T-helper 22 cell (primary cell): ENCODE results near the gene GDF10.

Source experiments
- DNase-seq: peaks from one replicate; pipeline ENCODE4 v3.0.0-alpha.2; 2020; ENCODE audit warnings: low read depth

The GDF10 gene

DNA sequence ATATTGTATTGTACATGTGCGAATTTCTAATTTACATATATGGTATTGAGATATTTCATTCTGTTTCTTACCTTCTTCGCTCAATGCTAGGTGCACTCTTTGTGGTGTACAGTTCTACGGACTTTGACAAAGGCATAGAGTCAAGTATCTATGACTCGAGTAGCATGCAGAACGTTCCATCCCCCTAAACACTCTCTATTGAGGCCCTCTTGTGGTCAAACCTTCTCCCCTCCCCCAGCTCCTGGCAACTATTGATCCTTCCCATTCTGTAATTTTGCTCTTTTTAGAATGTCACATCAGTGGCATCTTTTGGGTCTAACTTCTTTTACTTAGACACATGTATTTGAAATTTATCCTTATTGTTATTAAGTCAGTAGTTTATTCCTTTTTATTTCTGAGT lies 30.7 kb upstream of the GDF10 start:
- no peak for DNase-seq

DNA sequence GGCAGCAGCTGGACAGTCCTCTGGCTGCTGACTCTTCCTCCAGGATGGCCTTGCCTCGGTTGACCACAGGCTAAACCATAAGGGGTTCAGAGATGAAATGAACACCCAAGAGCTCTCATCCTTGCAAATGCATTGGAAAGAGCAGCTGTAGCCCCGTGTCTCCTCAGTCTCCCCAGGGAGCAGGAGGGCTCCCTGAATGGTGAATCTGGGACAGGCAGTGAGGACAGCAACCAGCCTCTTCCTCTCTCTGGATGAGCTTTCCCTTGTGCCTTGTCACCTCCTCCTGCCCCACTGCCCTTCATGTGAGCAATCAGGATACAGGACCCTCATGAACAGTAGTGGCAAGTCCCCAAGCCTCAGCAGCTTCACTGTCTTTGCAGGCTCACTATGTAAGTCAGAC lies 23.9 kb upstream of the GDF10 start:
- no peak for DNase-seq

DNA sequence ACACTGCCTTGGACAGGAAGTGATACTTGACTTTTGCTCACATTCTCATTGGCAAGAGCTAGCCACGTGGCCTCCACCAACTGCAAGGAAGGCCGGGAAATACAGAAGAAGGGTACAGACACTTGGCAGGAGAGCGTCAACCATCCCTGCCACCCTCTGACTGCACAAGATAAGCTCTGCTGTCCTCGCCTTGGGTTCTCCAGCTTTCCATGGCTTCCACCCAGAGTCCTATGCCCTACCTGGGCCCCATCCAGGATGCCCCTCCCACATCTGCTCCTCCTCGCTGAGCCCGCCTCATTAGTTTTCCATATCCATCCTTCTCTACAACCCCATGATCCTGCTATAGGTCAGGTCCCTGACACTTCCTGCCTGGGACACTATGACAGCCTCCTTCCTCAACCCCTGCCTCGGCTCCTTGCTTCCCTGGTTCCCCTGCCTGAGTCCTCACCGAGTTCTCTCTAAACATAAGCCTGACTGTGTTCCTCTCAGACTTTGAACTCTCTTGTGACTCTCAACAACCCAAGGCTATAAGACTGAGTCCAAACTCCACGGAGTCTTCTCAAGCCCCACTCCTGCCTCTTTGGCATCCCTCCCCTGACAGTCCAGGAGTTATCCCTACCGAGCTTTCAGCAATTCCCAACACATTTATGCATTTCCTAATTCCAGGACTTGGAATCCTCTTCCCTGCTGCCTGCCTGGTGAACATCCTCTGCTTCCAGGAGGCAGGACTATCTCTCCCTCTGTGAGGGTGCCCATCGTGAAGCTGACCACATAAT lies 23.2 kb upstream of the GDF10 start:
- no peak for DNase-seq

DNA sequence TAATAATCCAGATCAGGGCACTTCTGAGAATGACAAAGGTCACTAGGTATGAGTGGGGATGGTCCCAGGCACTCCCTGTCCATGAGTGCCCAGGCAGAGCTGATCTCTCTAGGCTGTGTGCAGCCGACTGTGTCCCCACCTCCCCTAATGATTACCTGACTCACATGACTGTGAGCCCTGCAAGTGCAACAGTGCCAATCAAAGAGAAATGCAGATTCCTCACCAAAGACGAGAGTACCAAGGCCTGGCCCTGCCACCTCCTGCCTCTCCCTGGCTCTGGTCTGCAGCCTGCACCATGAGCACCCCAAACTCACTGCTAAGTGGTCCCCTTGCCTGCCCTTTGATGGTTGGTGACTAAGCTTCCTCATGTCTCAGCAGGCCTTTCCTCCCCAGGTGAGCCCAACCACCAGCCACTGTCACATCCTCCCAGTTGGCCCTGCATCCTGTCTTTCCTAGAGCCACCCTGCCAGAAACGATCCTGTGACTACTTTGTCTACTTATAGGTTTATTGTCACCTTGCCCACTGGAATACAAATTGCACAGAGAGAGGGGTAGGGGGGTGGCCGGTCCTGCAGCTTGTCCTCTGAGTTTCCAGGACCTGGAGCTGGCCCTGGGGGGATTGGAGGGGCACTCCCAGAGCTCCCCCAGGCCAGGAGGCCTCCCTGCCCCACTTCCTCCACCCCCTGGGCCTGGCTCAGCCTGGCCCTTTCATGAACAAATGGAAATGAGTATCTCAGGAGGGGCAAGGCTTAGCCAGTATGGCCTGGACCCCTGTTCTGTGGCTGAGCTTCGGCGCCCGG lies 22.4 kb upstream of the GDF10 start:
- peak; percentile 23 for DNase-seq

DNA sequence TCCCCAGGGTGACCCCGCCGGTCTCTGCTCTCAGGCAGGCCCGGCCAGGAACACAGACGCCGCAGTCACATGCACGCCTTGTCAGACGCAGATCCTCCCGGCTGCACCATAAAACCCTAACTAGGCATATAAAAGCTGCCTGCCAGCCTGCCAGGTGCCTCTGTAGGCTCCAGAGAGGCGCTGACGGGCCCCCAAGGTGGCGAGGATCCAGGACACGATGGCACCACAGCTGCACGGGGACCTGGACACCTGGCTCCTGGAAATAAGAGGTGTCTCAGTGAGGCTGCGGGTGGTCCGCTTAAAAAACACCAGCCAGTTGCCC lies 21.9 kb upstream of the GDF10 start:
- no peak for DNase-seq

DNA sequence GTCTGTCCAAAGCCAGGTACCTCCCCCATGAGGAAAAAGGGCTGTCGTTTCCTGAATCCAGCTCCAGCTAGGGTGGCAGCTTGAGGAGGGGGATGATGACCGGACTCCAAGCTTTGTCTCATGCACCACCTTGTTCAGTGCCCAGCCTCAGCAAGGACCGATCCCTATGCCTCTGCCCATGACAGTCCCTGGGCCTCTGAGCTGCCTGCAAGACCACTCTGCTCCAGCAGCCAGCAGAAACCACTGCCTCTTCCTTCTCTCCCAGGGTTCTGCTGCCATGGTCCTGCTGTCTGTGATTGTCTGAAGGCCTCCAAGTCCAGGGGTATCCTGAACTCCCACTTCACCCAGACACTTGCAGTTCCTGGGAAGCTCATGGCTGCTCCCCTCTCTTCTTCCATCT lies 21.3 kb upstream of the GDF10 start:
- DNase-seq: no peak

DNA sequence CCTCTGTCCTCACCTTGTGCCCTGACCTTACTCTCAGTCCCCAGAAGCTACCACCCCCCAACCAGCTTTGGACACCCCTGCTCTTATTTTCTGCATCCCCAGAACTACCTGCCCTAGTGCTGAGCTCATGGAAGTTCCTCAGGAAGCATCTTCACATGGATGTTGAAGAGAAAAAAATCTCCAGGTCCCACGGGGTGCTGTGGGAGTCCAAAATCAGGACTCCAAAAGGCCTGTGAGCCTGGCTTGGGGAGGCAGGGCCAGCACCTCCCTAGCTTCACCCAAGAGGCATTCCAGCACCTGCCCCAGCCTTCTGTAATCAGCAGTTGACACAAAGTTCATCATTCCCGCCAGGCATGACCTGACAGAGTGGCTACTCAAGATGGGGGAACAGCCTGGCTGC lies 20.7 kb upstream of the GDF10 start:
- DNase-seq: no peak

DNA sequence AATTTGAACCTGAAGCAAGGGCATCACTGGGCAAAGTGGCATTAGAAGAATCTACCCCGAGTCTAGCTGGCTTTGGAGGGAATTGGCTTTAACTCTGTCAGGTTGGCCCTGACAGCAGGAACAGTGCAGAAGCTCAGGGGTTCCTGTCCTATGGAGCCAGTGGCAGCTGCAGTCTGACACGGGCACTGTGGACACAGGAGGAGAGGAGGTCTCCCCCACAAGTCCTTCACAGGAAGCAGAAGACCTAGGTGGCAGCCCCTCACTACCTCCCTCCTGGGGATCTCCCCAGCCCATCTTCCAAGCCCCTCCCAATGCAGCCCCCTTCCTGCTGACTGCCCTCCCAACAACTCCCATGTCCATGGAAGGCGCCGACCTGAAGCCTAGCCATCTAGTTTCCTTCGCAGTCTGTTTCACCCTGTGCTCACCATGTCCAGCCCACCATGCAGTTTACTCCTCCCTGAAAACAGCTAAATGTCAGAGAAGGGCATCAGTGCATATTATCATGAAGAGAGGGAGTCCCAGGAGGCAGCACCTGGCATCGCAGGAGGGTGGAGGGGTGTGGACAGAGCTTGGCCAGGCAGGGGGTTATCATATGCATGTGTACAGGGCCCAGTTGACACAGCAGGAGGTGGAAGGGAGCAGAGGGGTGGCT lies 17.9 kb upstream of the GDF10 start:
- DNase-seq: no peak

DNA sequence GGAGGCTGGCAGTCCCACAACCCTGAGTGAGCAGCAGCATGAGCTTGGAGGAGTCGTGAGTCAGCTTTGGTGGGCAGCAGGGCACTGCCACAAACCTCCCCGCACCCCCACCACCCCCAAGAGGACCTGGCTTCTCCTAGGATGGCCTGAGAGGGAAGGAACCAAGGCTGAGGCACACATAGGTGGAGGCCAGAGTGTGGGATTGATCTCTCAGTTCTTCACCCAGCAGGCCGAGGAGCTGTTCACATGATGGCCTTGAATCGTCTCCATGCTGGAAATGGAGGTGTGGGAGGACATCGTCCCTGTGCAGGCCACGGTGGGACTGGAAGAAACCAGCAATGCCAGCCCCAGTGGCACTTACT lies 17.4 kb upstream of the GDF10 start:
- no peak for DNase-seq

DNA sequence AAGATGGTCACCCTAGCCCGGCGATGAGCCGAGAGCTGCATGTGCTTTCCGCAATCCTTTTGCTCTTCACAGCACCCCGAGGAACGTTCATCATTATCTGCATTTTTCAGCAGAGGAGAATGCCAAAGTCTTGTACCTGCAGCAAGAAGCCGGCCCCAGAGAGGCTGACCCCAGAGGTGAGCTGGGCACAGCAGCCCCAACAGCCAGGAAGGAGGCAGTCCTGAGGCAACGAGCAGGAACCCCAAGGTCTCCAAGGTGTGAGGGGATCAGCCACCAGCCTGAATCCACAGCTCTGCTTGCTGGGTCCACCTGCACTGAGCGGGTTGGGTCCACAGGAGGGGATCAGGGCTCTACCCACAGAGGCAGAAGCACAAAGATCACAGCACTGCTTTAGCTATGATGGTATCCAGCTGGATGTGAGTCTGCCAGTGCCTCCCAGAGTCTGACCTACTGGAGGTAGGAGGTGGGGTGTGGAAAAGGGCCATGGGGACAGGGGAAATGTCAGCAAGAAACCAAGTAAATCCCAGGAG lies 16.8 kb upstream of the GDF10 start:
- DNase-seq: no peak

DNA sequence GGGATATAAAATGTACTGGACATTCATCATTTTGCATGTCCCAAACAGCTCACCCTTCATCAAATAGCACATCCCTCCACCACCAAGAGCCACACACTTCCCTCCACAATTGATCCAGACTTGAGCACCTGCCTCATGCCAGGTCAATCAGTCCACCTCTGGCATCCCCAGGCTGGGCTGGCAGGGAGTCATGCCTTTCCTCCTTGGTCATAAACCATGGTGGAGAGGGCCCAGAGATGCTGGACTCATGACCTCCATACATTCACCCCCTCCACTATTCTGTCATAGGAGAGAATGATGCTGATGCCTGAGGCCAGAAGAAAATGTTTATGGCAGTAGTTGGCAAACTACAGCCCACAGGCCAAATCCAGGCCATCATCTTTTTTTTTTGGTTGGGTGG lies 16.1 kb upstream of the GDF10 start:
- DNase-seq: no peak

DNA sequence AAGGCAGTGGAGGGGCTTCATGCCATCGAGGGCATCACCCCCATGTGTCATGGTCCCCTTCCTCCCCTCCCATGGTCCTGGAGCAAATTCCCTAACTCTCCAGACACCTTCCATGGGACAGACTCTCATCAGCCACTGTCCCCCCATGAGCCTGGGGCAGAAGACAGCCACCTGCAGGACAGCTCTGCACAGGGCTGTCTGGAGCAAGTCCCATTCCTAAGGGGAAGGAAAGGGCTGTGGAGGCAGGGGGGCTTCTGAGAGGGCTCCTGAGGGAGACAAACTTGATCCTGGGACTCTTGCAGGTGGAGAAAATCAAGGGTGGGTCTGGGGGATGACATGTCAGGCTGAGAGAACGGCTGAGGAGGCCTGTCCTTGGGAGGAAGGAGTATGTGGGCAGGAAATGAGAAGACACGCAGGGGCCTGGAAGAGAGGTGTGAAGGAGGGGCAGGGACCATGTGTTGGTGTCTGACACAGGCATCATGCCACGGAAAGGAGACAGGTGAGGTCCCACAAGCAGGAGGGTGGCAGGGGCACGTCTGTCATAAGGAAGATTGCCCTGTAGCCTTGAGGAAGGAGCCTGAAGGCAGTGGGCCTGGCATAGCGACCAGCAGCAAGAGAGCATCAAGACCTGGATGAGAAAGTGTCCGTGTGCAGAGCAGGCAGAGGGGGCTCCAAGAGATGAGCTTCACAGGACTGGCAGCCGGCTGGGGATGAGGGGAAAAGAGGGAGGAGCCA lies 14.4 kb upstream of the GDF10 start:
- no peak for DNase-seq

DNA sequence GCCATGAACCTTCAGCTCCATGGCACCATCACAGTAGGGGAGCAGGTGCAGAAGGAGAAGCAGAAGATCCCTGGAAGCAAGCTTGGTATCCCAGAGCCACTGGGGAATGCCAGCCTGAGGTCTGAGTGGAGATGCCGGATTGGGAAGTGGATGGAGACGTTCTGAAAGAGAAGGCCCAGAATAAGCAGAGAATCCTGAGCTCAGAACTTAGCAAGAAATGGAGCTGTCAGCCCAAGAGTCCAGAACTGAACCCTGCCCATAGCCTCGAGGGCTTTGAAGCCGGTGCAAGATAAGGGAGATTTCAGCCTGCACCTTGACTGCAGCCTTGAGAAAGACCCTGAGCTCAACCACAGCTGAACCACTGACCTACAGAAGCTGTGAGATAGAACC lies 13.9 kb upstream of the GDF10 start:
- DNase-seq: no peak

DNA sequence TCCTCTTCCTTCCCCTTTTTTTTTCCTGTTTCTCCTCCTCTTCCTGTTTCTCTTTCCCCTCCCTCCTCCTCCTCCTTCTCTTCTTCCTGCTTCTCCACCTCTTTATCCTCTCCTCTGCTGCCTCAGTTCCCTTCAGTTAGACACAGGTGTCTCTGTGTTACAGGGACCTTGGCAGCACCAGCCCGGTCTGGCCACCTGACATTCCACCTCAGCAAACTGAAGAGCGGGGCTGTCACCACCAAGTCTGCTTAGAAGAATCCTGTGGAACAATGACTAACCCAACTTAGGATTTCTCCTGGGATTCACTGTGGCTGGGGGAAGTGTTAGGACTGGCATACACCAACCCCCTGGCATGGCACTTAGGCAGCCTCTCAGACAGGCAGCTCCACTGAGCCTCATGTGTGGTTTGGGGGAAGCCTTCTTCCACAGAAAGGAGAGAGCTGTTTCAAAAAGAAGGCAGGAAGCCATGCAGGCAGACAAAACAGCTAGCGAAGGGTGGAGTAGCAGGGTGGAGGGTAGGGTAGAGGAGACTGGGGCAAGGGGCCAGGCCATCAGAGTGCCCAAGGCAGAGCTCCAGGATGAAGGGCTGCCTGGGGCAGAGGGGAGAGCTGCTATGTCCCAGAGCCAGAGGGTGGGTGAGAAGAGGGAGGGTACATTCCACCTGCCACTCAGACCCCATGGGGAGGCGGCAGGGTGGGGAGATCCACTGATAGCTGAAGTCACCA lies 13.2 kb upstream of the GDF10 start:
- DNase-seq: no peak

DNA sequence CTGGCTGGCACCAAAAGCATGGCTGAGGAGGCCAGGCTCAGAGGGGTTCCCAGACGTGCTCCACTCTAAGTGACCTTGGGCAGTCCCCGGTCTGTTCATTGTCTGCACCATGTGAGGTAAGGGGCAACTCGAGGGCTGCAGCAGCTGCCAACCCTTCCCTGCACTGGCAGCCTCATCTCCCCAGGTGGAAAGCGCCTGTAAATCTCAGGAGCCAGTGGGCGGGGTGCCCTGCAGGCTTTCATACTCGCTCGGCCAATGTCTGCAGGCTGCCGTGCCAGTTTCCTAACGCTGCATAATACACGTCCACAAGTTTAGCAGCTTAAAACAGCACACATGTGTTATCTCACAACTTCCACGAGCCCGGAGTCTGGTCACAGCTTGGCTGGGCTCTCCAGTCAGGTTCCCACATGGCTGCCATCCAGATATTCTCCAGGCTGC lies 12.6 kb upstream of the GDF10 start:
- DNase-seq: no peak

DNA sequence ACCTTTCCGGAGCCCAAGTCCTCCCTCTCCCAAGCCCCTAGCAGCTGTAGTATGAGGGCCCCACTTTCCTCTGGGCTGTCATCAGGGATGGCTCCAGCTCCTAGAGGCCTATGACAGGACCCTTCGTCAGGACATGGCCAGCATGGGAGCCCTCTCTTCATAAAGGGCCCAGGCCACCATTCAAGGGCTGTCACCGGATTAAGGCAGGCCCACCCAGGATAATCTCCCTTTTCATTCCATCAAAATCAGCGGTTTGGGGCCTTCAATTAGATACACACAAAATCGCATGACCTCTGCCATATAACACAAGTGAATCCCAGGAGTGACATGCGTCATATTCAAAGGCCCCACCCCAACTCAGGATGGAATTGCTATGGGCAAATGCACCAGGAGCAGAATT lies 12.2 kb upstream of the GDF10 start:
- DNase-seq: no peak

DNA sequence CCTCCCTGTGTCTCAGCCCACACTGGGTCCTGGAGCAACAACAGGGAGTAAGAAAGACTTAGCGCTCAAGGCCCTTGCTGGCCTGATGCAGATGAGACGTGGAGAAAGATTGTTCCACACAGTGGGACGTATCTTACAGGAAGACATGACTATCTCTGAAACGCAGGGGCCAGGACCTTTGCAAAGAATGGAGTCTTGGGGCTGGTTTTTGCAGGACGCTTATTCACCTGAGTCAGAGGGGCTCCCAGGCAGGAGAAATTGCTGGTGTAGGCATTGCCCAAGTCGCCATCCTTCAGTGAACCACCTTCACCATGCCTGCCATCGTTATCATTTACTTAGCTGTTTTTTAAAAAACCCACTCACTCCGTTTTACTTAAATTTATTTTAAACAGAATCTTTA lies 11.8 kb upstream of the GDF10 start:
- no peak for DNase-seq

DNA sequence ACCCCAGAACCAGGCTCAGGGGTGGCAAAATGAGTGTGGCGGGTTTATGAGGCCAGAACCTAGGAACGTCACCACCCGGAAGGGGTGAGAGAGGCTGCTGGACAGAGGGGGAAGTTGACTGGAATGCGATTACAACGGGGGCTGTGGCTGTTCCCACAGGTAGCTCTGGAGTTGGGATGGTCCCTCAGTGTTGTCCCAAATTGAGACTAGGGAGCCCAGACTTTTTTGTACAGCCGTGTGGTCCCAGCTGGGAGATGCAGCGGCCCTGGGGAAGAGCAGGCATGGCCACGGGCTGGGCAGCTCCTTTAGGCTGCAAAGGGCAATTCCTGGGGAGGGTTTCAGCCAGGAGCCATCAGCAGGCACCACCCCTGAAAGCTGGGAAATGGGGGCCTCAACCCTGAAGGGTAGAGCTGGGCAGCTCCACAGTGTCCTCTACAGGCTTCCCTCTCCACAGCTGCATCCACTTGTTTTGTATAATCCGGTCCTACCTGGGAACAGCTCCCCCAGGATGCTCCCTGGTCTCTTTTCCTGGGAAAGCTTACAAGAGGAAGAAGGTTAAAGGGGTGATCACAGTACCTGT lies 11.0 kb upstream of the GDF10 start:
- no peak for DNase-seq

DNA sequence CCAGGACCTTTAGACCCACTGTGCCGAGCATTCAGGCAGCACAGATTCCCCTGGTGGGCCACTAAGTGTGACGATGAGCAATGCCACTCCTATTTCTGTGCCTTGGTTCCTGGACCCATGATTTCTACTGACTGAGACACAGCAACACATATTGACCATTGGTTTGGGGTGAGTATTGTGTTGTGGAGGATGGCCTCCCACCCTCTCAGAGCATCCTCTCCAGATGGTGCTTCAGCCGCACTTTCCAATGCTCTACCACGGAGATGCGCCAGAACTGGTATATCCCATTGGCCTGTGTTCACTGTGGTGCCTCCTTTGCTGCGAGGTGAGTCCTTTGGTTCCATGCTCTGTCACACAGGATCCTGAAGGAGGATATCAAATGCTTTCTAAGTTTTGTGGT lies 10.1 kb upstream of the GDF10 start:
- DNase-seq: no peak

DNA sequence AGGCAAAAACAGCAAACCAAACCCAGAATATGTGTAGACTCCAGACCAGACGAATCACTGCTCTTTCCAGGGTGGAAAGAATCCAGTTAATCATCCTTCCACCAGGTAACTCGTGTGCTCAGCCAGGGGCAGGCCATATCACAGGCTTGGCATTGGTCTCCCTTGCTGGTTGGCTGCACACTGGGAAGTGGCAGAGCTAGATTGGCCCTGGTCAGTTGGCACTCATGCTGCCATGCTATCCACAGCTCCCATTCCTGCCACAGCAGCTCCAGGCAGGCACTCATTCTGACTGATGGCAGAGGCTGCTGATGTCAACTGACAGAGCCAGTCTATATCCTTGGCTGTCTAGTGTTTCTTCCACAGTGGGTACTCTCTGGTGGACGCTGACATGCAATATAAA lies 9.7 kb upstream of the GDF10 start:
- no peak for DNase-seq

DNA sequence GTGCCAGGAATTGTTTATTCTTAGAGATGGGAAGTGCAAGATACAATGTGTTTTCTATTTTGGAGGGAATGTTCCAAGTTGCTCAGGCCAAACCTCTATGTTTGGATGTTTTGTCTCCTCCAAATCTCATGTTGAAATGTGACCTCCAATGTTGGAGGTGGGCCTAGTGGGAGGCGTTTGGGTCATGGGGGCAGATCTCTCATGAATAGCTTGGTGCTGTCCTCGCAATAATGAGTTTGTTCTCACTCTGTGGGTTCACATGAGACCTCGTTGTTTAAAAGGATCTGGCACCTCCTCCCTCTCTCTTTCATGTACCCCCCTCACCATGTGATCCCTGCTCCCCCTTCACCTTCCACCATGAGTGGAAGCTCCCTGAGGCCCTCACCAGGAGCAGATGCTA lies 8.3 kb upstream of the GDF10 start:
- no peak for DNase-seq
